ENCODE measurements around the gene HECTD3.

HECTD3 gene

GRCh38 chr1:45035631-45036301 is 24.6 kb upstream of the HECTD3 start:
- no peaks in the 10 kb centered on the region for H3K9me3 ChIP-seq (ENCODE audit: severe bottlenecking)
- H3K27me3 ChIP-seq (ENCODE audit: insufficient read depth, low read depth, severe bottlenecking) = no peaks in the 10 kb centered on the region
- no peak for DNase-seq
- TF ChIP-seq CTCF (IDR thresholded peaks at IDR 0.05; ENCODE audit: low read depth, low read length) = no peak
- no peak overlapping the region for H3K27ac ChIP-seq
- H3K4me3 ChIP-seq (ENCODE audit: low read depth, low read length) = no peak overlapping the region
- no peaks in the 10 kb centered on the region; the same call in 1 of the 2 replicates for H3K36me3 ChIP-seq

GRCh38 chr1:45033356-45033755 is 22.2 kb upstream of the HECTD3 start:
- no peaks in the 10 kb centered on the region for H3K9me3 ChIP-seq (ENCODE audit: severe bottlenecking)
- no peak overlapping the region for H3K4me3 ChIP-seq (ENCODE audit: low read depth, low read length)
- TF ChIP-seq CTCF (IDR thresholded peaks at IDR 0.05; ENCODE audit: low read depth, low read length) = no peak
- no peaks in the 10 kb centered on the region for H3K27me3 ChIP-seq (ENCODE audit: insufficient read depth, low read depth, severe bottlenecking)
- no peak overlapping the region for H3K27ac ChIP-seq
- no peaks in the 10 kb centered on the region for H3K36me3 ChIP-seq
- DNase-seq = no peak

- Histone ChIP-seq H3K9me3 (ENCODE audit: severe bottlenecking) (no peaks in the 10 kb centered on the region), H3K36me3 (no peaks in the 10 kb centered on the region), H3K27me3 (ENCODE audit: insufficient read depth, low read depth, severe bottlenecking) (no peaks in the 10 kb centered on the region), H3K27ac (no peak overlapping the region), H3K4me3 (ENCODE audit: low read depth, low read length) (no peak overlapping the region)
- DNase-seq = no peak
- TF ChIP-seq CTCF (IDR thresholded peaks at IDR 0.05; ENCODE audit: low read depth, low read length) = no peak
These were observed 21.7 kb upstream of the HECTD3 start for GRCh38 chr1:45032837-45033236.

GRCh38 chr1:45026446-45026845 is 15.3 kb upstream of the HECTD3 start:
- no peak for TF ChIP-seq CTCF (IDR thresholded peaks at IDR 0.05; ENCODE audit: low read depth, low read length)
- no peak for DNase-seq
- H3K4me3 ChIP-seq (ENCODE audit: low read depth, low read length) = no peak overlapping the region
- H3K9me3 ChIP-seq (ENCODE audit: severe bottlenecking) = no peaks in the 10 kb centered on the region
- no peak overlapping the region for H3K27ac ChIP-seq
- no peaks in the 10 kb centered on the region for H3K27me3 ChIP-seq (ENCODE audit: insufficient read depth, low read depth, severe bottlenecking)
- no peaks in the 10 kb centered on the region for H3K36me3 ChIP-seq

GRCh38 chr1:45023663-45024062 is 12.5 kb upstream of the HECTD3 start:
- Histone ChIP-seq H3K4me3 (ENCODE audit: low read depth, low read length) (no peak overlapping the region), H3K36me3 (no peaks in the 10 kb centered on the region), H3K27ac (no peak overlapping the region), H3K27me3 (ENCODE audit: insufficient read depth, low read depth, severe bottlenecking) (no peaks in the 10 kb centered on the region), H3K9me3 (ENCODE audit: severe bottlenecking) (no peaks in the 10 kb centered on the region)
- DNase-seq = no peak
- no peak for TF ChIP-seq CTCF (IDR thresholded peaks at IDR 0.05; ENCODE audit: low read depth, low read length)
